ENCODE measurements around the gene NUP62. TPM values are rescaled to one million over a fixed set of nuclear protein-coding genes. Genes with fewer than 3 reads are reported as not detected.

NUP62 gene
- total and polyA plus RNA-seq, 2 experiments from 2014 or later = 55.5 to 99.4 TPM

DNA sequence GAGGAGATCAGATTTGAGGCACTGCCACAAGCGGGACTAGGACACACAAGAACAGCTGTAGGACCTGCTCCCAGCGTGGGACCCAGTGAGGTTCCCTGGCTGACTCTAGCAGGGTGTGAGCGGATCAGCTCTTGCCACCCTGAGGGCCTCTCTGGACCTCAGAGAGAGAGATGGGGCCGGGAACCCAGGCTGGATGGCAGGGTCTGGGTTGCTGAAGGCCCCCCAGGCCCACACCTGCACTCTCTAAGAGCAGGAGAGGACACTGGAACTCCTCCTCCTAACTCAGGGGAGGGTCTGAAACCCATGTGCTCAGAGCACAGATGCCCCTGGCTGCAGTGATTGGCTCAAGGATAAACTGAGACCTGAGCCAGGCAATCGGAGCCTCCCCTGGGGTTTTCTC is 19.1 kb downstream of the NUP62 start (continued):
- TF ChIP-seq, protein P1, sequence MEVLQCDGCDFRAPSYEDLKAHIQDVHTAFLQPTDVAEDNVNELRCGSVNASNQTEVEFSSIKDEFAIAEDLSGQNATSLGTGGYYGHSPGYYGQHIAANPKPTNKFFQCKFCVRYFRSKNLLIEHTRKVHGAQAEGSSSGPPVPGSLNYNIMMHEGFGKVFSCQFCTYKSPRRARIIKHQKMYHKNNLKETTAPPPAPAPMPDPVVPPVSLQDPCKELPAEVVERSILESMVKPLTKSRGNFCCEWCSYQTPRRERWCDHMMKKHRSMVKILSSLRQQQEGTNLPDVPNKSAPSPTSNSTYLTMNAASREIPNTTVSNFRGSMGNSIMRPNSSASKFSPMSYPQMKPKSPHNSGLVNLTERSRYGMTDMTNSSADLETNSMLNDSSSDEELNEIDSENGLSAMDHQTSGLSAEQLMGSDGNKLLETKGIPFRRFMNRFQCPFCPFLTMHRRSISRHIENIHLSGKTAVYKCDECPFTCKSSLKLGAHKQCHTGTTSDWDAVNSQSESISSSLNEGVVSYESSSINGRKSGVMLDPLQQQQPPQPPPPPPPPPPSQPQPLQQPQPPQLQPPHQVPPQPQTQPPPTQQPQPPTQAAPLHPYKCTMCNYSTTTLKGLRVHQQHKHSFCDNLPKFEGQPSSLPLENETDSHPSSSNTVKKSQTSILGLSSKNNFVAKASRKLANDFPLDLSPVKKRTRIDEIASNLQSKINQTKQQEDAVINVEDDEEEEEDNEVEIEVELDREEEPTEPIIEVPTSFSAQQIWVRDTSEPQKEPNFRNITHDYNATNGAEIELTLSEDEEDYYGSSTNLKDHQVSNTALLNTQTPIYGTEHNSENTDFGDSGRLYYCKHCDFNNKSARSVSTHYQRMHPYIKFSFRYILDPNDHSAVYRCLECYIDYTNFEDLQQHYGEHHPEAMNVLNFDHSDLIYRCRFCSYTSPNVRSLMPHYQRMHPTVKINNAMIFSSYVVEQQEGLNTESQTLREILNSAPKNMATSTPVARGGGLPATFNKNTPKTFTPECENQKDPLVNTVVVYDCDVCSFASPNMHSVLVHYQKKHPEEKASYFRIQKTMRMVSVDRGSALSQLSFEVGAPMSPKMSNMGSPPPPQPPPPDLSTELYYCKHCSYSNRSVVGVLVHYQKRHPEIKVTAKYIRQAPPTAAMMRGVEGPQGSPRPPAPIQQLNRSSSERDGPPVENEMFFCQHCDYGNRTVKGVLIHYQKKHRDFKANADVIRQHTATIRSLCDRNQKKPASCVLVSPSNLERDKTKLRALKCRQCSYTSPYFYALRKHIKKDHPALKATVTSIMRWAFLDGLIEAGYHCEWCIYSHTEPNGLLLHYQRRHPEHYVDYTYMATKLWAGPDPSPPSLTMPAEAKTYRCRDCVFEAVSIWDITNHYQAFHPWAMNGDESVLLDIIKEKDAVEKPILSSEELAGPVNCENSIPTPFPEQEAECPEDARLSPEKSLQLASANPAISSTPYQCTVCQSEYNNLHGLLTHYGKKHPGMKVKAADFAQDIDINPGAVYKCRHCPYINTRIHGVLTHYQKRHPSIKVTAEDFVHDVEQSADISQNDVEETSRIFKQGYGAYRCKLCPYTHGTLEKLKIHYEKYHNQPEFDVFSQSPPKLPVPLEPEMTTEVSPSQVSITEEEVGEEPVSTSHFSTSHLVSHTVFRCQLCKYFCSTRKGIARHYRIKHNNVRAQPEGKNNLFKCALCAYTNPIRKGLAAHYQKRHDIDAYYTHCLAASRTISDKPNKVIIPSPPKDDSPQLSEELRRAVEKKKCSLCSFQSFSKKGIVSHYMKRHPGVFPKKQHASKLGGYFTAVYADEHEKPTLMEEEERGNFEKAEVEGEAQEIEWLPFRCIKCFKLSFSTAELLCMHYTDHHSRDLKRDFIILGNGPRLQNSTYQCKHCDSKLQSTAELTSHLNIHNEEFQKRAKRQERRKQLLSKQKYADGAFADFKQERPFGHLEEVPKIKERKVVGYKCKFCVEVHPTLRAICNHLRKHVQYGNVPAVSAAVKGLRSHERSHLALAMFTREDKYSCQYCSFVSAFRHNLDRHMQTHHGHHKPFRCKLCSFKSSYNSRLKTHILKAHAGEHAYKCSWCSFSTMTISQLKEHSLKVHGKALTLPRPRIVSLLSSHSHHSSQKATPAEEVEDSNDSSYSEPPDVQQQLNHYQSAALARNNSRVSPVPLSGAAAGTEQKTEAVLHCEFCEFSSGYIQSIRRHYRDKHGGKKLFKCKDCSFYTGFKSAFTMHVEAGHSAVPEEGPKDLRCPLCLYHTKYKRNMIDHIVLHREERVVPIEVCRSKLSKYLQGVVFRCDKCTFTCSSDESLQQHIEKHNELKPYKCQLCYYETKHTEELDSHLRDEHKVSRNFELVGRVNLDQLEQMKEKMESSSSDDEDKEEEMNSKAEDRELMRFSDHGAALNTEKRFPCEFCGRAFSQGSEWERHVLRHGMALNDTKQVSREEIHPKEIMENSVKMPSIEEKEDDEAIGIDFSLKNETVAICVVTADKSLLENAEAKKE (CRISPR knock-in tag; IDR thresholded peaks at IDR 0.05) = no peak

- H3K79me2 ChIP-seq (replicated peaks; ENCODE audit: insufficient read depth) = peaks cover 5% of the 10 kb centered on the region; the same call in 1 of the 2 replicates
- peaks cover 42% of the 10 kb centered on the region for H4K20me1 ChIP-seq (replicated peaks; ENCODE audit: insufficient read depth)
- H3K4me1 ChIP-seq (ENCODE audit: insufficient read depth) = peaks cover 10% of the 10 kb centered on the region
- H2AFZ ChIP-seq = no peak overlapping the region
- H3K9me3 Mint-ChIP-seq = no peaks in the 10 kb centered on the region; the same call in 1 of the 3 replicates
- no peak overlapping the region for H3K27ac Mint-ChIP-seq
- peaks cover 71% of the 10 kb centered on the region for H3K36me3 Mint-ChIP-seq (ENCODE audit: low read depth)
- no peaks in the 10 kb centered on the region for H3K9me2 ChIP-seq (ENCODE audit: insufficient read depth)
- H3F3A ChIP-seq (replicated peaks; ENCODE audit: low read depth) = peaks cover 13% of the 10 kb centered on the region; the same call in 1 of the 2 replicates
- H3K27ac ChIP-seq (ENCODE audit: low read depth) = no peak overlapping the region
- H3K27me3 ChIP-seq (ENCODE audit: insufficient read depth) = no peaks in the 10 kb centered on the region
- DNase-seq (ENCODE audit: low spot score) (no peak), ATAC-seq (no peak)
- no peak overlapping the region for H3K4me3 Mint-ChIP-seq
- no peak overlapping the region for H3K4me3 ChIP-seq
- H3K36me3 ChIP-seq (ENCODE audit: insufficient read depth) = peaks cover 6% of the 10 kb centered on the region; the same call in 1 of the 2 replicates
- H3K4me2 ChIP-seq = no peak overlapping the region
- H3K4me1 Mint-ChIP-seq = peaks cover 20% of the 10 kb centered on the region
- peaks cover 24% of the 10 kb centered on the region for H3K27me3 Mint-ChIP-seq (ENCODE audit: insufficient read depth, low read depth, poor library complexity)
- no peak for TF ChIP-seq NANOG (IDR thresholded peaks at IDR 0.05; ENCODE audit: borderline replicate concordance)
- TF ChIP-seq STAT1 (IDR thresholded peaks at IDR 0.05; ENCODE audit: unreplicated experiment) = no peak
- TF ChIP-seq, protein P2, sequence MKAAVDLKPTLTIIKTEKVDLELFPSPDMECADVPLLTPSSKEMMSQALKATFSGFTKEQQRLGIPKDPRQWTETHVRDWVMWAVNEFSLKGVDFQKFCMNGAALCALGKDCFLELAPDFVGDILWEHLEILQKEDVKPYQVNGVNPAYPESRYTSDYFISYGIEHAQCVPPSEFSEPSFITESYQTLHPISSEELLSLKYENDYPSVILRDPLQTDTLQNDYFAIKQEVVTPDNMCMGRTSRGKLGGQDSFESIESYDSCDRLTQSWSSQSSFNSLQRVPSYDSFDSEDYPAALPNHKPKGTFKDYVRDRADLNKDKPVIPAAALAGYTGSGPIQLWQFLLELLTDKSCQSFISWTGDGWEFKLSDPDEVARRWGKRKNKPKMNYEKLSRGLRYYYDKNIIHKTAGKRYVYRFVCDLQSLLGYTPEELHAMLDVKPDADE (IDR thresholded peaks at IDR 0.05) = no peak
- no peak for TF ChIP-seq EZH2 (IDR thresholded peaks at IDR 0.05; ENCODE audit: low read depth, unreplicated experiment)
- no peak for TF ChIP-seq ZNF331 (CRISPR knock-in tag; IDR thresholded peaks at IDR 0.05; ENCODE audit: low read depth)
- TF ChIP-seq, protein P1 (CRISPR knock-in tag; IDR thresholded peaks at IDR 0.05) = no peak
These were observed 20.6 kb downstream of the NUP62 start for GRCh38 chr19:49908480-49909420.
